HepG2 (cell line): ENCODE results near the gene PDE9A. TPM values are rescaled to one million over a fixed set of nuclear protein-coding genes. Genes with fewer than 3 reads are reported as not detected.

Source experiments
- ATF7-NPFF ChIP-seq: sonication (generic); formaldehyde crosslinking; IDR thresholded peaks from 2 replicates; pipeline ENCODE4 v1.8.1; 2023; ENCODE audit warnings: mild to moderate bottlenecking, low read depth, missing genetic modification reagents, moderate library complexity
- ATM ChIP-seq: fragments of 450-650 bp; IDR thresholded peaks from 2 replicates; pipeline ENCODE4 v1.7.1; 2017; ENCODE audit warnings: mild to moderate bottlenecking, borderline replicate concordance
- ETS1 ChIP-seq: sonication (generic); formaldehyde crosslinking; IDR thresholded peaks from 2 replicates; pipeline ENCODE4 v1.4.0; 2020; ENCODE audit warnings: missing genetic modification reagents
- FOXO4 ChIP-seq: sonication (generic); formaldehyde crosslinking; conservative IDR thresholded peaks from 2 replicates; pipeline ENCODE4 v1.8.1; 2023; ENCODE audit warnings: missing genetic modification reagents
- GFI1 ChIP-seq: sonication (generic); formaldehyde crosslinking; IDR thresholded peaks from 2 replicates; pipeline ENCODE4 v1.5.0; 2020; ENCODE audit warnings: missing genetic modification reagents, mild to moderate bottlenecking, borderline replicate concordance
- NR2F2 ChIP-seq: IDR thresholded peaks from 2 replicates; pipeline ENCODE4 v1.6.1; 2012; ENCODE audit warnings: low read depth, inconsistent platforms, borderline replicate concordance
- POLR2G ChIP-seq: fragments of 200-400 bp; formaldehyde crosslinking; IDR thresholded peaks from 2 replicates; pipeline ENCODE4 v1.6.1; 2018; ENCODE audit warnings: mild to moderate bottlenecking, low read depth, low read length, moderate library complexity
- SP1 ChIP-seq, 2 experiments: fragments of 450-650 bp in 1 of 2; sonication (generic) in 1 of 2; formaldehyde crosslinking in 1 of 2; IDR thresholded peaks; 2 replicates each; pipeline versions ENCODE4 v1.4.0 to v1.6.1; 2016 to 2020; ENCODE audit warnings: missing genetic modification reagents in 1 of 2
- SRSF9 ChIP-seq: fragments of 200-400 bp; formaldehyde crosslinking; IDR thresholded peaks from 2 replicates; pipeline ENCODE4 v1.6.1; 2018; ENCODE audit warnings: borderline replicate concordance, mild to moderate bottlenecking, low read depth, low read length; ENCODE audit not compliant: insufficient read depth, poor library complexity, severe bottlenecking
- ZBTB33 ChIP-seq: sonication (generic); formaldehyde crosslinking; IDR thresholded peaks from 2 replicates; pipeline ENCODE4 v1.4.0; 2020; ENCODE audit warnings: missing genetic modification reagents
- ZFP36L1 ChIP-seq: sonication (generic); formaldehyde crosslinking; IDR thresholded peaks from 2 replicates; pipeline ENCODE4 v1.8.0; 2022; ENCODE audit warnings: mild to moderate bottlenecking, missing genetic modification reagents, moderate library complexity
- ZFP62 ChIP-seq: sonication (generic); formaldehyde crosslinking; IDR thresholded peaks from 2 replicates; pipeline ENCODE4 v1.4.0; 2020; ENCODE audit warnings: missing genetic modification reagents
- ZGPAT ChIP-seq: IDR thresholded peaks from 2 replicates; pipeline ENCODE4 v1.6.1; 2016; ENCODE audit warnings: mild to moderate bottlenecking
- ZNF230 ChIP-seq: sonication (generic); formaldehyde crosslinking; IDR thresholded peaks from 2 replicates; pipeline ENCODE4 v1.4.0; 2020; ENCODE audit warnings: mild to moderate bottlenecking, missing genetic modification reagents
- ZNF557 ChIP-seq: sonication (generic); formaldehyde crosslinking; IDR thresholded peaks from 2 replicates; pipeline ENCODE4 v1.4.0; 2020; ENCODE audit warnings: missing genetic modification reagents
- ZSCAN22 ChIP-seq: sonication (generic); formaldehyde crosslinking; IDR thresholded peaks from 2 replicates; pipeline ENCODE4 v1.4.0; 2020; ENCODE audit warnings: mild to moderate bottlenecking, missing genetic modification reagents
- polyA plus RNA-seq, 8 experiments: library from polyadenylated mRNA; depleted of rRNA in 3 of 8; stranded (reverse) in 7 of 8; unstranded in 1 of 8; fragments of >200 nt; fragmentation: Illumina TruSeq in 4 of 8; extraction: Trizol in 4 of 8; gene quantifications; 2 replicates each; pipeline versions ENCODE4 v1.2.1 to v1.2.3, GENCODE V29; 2011 to 2016; ENCODE audit warnings: low read depth in 4 of 8, missing spikeins in 1 of 8, mixed read lengths in 1 of 8; ENCODE audit not compliant: insufficient read depth in 1 of 8
- total RNA-seq, 5 experiments: library from RNA; depleted of rRNA; stranded (reverse); fragments of >200 nt; fragmentation: Illumina TruSeq; extraction: Trizol; gene quantifications; 2 replicates each; pipeline ENCODE4 v1.2.3, GENCODE V29; 2016; ENCODE audit warnings: low read depth in 1 of 5
- TF ChIP-seq, protein P1 (sequence below): sonication (generic); formaldehyde crosslinking; IDR thresholded peaks from 2 replicates; pipeline ENCODE4 v1.9.0; 2021; ENCODE audit warnings: missing genetic modification reagents, borderline replicate concordance
- TF ChIP-seq, protein P2 (sequence below): sonication (generic); formaldehyde crosslinking; IDR thresholded peaks from 2 replicates; pipeline ENCODE4 v1.8.1; 2023; ENCODE audit warnings: mild to moderate bottlenecking, missing genetic modification reagents
- TF ChIP-seq, protein P3 (sequence below): sonication (generic); formaldehyde crosslinking; IDR thresholded peaks from 2 replicates; pipeline ENCODE4 v1.4.0; 2020; ENCODE audit warnings: missing genetic modification reagents

PDE9A gene
- total and polyA plus RNA-seq, 2 of the 13 experiments (the other 11 are each of a cell fraction or from before 2014, with no cell fraction given), result 4.6 to 19.7 TPM

GRCh38 chr21:42737951-42738590 lies 84.7 kb downstream of the PDE9A start (continued):
- no peak for TF ChIP-seq FOXO4
- TF ChIP-seq, protein P1, sequence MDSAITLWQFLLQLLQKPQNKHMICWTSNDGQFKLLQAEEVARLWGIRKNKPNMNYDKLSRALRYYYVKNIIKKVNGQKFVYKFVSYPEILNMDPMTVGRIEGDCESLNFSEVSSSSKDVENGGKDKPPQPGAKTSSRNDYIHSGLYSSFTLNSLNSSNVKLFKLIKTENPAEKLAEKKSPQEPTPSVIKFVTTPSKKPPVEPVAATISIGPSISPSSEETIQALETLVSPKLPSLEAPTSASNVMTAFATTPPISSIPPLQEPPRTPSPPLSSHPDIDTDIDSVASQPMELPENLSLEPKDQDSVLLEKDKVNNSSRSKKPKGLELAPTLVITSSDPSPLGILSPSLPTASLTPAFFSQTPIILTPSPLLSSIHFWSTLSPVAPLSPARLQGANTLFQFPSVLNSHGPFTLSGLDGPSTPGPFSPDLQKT, result no peak
- peak; percentile 6; the same call in 1 of the 2 replicates for TF ChIP-seq ZBTB33
- TF ChIP-seq ATF7-NPFF (CRISPR knock-in tag), result no peak
- TF ChIP-seq SRSF9, result no peak
- TF ChIP-seq ZNF557, result no peak
- no peak for TF ChIP-seq ZSCAN22
- TF ChIP-seq, protein P2, sequence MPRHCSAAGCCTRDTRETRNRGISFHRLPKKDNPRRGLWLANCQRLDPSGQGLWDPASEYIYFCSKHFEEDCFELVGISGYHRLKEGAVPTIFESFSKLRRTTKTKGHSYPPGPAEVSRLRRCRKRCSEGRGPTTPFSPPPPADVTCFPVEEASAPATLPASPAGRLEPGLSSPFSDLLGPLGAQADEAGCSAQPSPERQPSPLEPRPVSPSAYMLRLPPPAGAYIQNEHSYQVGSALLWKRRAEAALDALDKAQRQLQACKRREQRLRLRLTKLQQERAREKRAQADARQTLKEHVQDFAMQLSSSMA (CRISPR knock-in tag), result 0 out of 2 replicates have a peak, but pooled peaks have one; percentile 22
- TF ChIP-seq, protein P3, sequence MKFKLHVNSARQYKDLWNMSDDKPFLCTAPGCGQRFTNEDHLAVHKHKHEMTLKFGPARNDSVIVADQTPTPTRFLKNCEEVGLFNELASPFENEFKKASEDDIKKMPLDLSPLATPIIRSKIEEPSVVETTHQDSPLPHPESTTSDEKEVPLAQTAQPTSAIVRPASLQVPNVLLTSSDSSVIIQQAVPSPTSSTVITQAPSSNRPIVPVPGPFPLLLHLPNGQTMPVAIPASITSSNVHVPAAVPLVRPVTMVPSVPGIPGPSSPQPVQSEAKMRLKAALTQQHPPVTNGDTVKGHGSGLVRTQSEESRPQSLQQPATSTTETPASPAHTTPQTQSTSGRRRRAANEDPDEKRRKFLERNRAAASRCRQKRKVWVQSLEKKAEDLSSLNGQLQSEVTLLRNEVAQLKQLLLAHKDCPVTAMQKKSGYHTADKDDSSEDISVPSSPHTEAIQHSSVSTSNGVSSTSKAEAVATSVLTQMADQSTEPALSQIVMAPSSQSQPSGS (CRISPR knock-in tag), result no peak
- TF ChIP-seq ETS1 (CRISPR knock-in tag), result no peak
- TF ChIP-seq ZFP36L1 (CRISPR knock-in tag), result no peak
- TF ChIP-seq ZGPAT (CRISPR knock-in tag), result peak; percentile 81
- peak; percentile 78 for TF ChIP-seq POLR2G
- no peak for TF ChIP-seq NR2F2
- no peak for TF ChIP-seq SP1 (IDR thresholded peaks at IDR 0.05)
- TF ChIP-seq SP1 (CRISPR knock-in tag; IDR thresholded peaks at IDR 0.05), result no peak
- no peak for TF ChIP-seq ATM
- TF ChIP-seq ZFP62 (CRISPR knock-in tag), result no peak
- no peak for TF ChIP-seq ZNF230 (CRISPR knock-in tag)
- TF ChIP-seq GFI1 (CRISPR knock-in tag), result no peak; the same call in none of the 2 replicates
